Fibroblast of lung (primary cell): Measurements from ENCODE around the gene INSIG2. TPM values are rescaled to one million over a fixed set of nuclear protein-coding genes. Genes with fewer than 3 reads are reported as not detected.
A peak's percentile ranks its signal among the peaks of the same experiment; 100 is the strongest.

ENCODE experiments used
- DNase-seq, 2 donors: peaks; one replicate each; pipeline versions ENCODE4 v3.0.0 to v3.0.0-alpha.2; 2010; ENCODE audit warnings: low read depth in 2 of 2
- H2AFZ ChIP-seq: 2 replicates; pipeline ENCODE4 v1.5.1; 2012; ENCODE audit warnings: low read length, control low read depth, inconsistent platforms
- H3K27ac ChIP-seq: 2 replicates; pipeline ENCODE4 v1.5.1; 2011; ENCODE audit warnings: low read length, control low read depth; ENCODE audit not compliant: insufficient read depth
- H3K27me3 ChIP-seq: 2 replicates; pipeline ENCODE4 v1.5.1; 2011; ENCODE audit warnings: mild to moderate bottlenecking, low read length; ENCODE audit not compliant: control insufficient read depth, insufficient read depth
- H3K36me3 ChIP-seq: 2 replicates; pipeline ENCODE4 v1.5.1; 2011; ENCODE audit warnings: low read length; ENCODE audit not compliant: control insufficient read depth, insufficient read depth
- H3K4me1 ChIP-seq: 2 replicates; pipeline ENCODE4 v1.5.1; 2011; ENCODE audit warnings: low read length; ENCODE audit not compliant: control insufficient read depth, insufficient read depth; ENCODE audit errors: extremely low read depth
- H3K4me2 ChIP-seq: 2 replicates; pipeline ENCODE4 v1.5.1; 2011; ENCODE audit warnings: low read length, control low read depth; ENCODE audit not compliant: insufficient read depth; ENCODE audit errors: extremely low read depth
- H3K4me3 ChIP-seq, 4 experiments: fragments of 200-600 bp in 1 of 4; sonication (generic) in 1 of 4; replicated peaks in 1 of 4; 2 replicates each; pipeline ENCODE4 v1.5.1; 2011 to 2016; ENCODE audit warnings: low read length in 4 of 4, low read depth in 3 of 4, mild to moderate bottlenecking in 3 of 4, control low read depth in 2 of 4, inconsistent platforms in 1 of 4, mixed read lengths in 1 of 4; ENCODE audit not compliant: insufficient read depth in 1 of 4; ENCODE audit errors: control extremely low read depth in 1 of 4
- H3K79me2 ChIP-seq: 2 replicates; pipeline ENCODE4 v1.5.1; 2012; ENCODE audit warnings: mild to moderate bottlenecking, low read length, inconsistent platforms; ENCODE audit not compliant: control insufficient read depth, insufficient read depth
- H3K9ac ChIP-seq: 2 replicates; pipeline ENCODE4 v1.5.1; 2011; ENCODE audit warnings: mild to moderate bottlenecking, low read length, control low read depth; ENCODE audit not compliant: insufficient read depth
- H3K9me3 ChIP-seq: 2 replicates; pipeline ENCODE4 v1.5.1; 2012; ENCODE audit warnings: low read depth, low read length; ENCODE audit not compliant: control insufficient read depth, insufficient read depth
- H4K20me1 ChIP-seq: 2 replicates; pipeline ENCODE4 v1.5.1; 2011; ENCODE audit warnings: low read length; ENCODE audit not compliant: control insufficient read depth, insufficient read depth; ENCODE audit errors: extremely low read depth
- CTCF ChIP-seq, 2 donors: IDR thresholded peaks in 1 of 2; conservative IDR thresholded peaks in 1 of 2; 1 replicate in 1 of 2; 2 replicates in 1 of 2; pipeline ENCODE4 v1.5.1; 2011 to 2012; ENCODE audit warnings: low read length in 2 of 2, control low read depth in 1 of 2, inconsistent platforms in 1 of 2, low read depth in 1 of 2, mild to moderate bottlenecking in 1 of 2
- EZH2 ChIP-seq: IDR thresholded peaks from 2 replicates; pipeline ENCODE4 v1.5.1; 2012; ENCODE audit warnings: low read length, control low read depth, mild to moderate bottlenecking; ENCODE audit errors: missing control alignments
- polyA plus RNA-seq, 2 donors: library from polyadenylated mRNA; depleted of rRNA in 1 of 2; stranded (reverse) in 1 of 2; unstranded in 1 of 2; fragments of >200 nt; gene quantifications; 2 replicates each; pipeline ENCODE4 v1.2.1, GENCODE V29; 2011 to 2012; ENCODE audit warnings: missing spikeins in 1 of 2
- total RNA-seq: library from RNA; depleted of rRNA; stranded (reverse); fragments of >200 nt; gene quantifications from 2 replicates; pipeline ENCODE4 v1.2.1, GENCODE V29; 2014

The INSIG2 gene
- total and polyA plus RNA-seq, 2 donors (not counting 1 experiment from before 2014, with no cell fraction given), result 9.9 to 31.1 TPM

GRCh38 chr2:118049816-118050140 lies 38.5 kb upstream of the INSIG2 start:
- Histone ChIP-seq H4K20me1 (no peaks in the 10 kb centered on the region), H3K79me2 (no peaks in the 10 kb centered on the region), H3K4me2 (no peak overlapping the region), H3K36me3 (no peaks in the 10 kb centered on the region), H3K27ac (no peak overlapping the region), H3K9me3 (no peaks in the 10 kb centered on the region), H3K27me3 (peaks cover 7% of the 10 kb centered on the region), H3K9ac (no peak overlapping the region), H2AFZ (no peak overlapping the region), H3K4me1 (no peaks in the 10 kb centered on the region), H3K4me3 (no peak overlapping the region)
- DNase-seq, result peak in 1 of 2 donors; percentile 15
- TF ChIP-seq CTCF (conservative IDR thresholded peaks at IDR 0.05 in 1 of 2, IDR thresholded peaks at IDR 0.05 in 1 of 2; ENCODE audit: low read depth in 1 of 2, low read length in 2 of 2), result no peak
- TF ChIP-seq EZH2, result no peak

GRCh38 chr2:118050386-118050785 lies 37.9 kb upstream of the INSIG2 start:
- Histone ChIP-seq H3K27me3 (peaks cover 7% of the 10 kb centered on the region), H3K36me3 (no peaks in the 10 kb centered on the region), H3K79me2 (no peaks in the 10 kb centered on the region), H3K27ac (no peak overlapping the region), H3K9me3 (no peaks in the 10 kb centered on the region), H4K20me1 (no peaks in the 10 kb centered on the region), H3K4me2 (no peak overlapping the region), H3K4me3 (no peak overlapping the region), H3K4me1 (no peaks in the 10 kb centered on the region), H3K9ac (no peak overlapping the region), H2AFZ (no peak overlapping the region)
- peak in 1 of 2 donors; percentile 38 for DNase-seq
- no peak for TF ChIP-seq CTCF (conservative IDR thresholded peaks at IDR 0.05 in 1 of 2, IDR thresholded peaks at IDR 0.05 in 1 of 2; ENCODE audit: low read depth in 1 of 2, low read length in 2 of 2)

GRCh38 chr2:118050974-118051373 lies 37.3 kb upstream of the INSIG2 start:
- Histone ChIP-seq H3K9ac (no peak overlapping the region), H3K4me2 (no peak overlapping the region), H3K4me1 (no peaks in the 10 kb centered on the region), H3K4me3 (no peak overlapping the region), H3K36me3 (no peaks in the 10 kb centered on the region), H3K79me2 (no peaks in the 10 kb centered on the region), H2AFZ (no peak overlapping the region), H3K27me3 (peaks cover 9% of the 10 kb centered on the region), H4K20me1 (no peaks in the 10 kb centered on the region), H3K27ac (no peak overlapping the region), H3K9me3 (no peaks in the 10 kb centered on the region)
- DNase-seq, result no peak
- TF ChIP-seq CTCF (conservative IDR thresholded peaks at IDR 0.05 in 1 of 2, IDR thresholded peaks at IDR 0.05 in 1 of 2; ENCODE audit: low read depth in 1 of 2, low read length in 2 of 2), result no peak
- TF ChIP-seq EZH2, result no peak
